ENCODE measurements around the gene ANAPC16. TPM values are rescaled to one million over a fixed set of nuclear protein-coding genes. Genes with fewer than 3 reads are reported as not detected.

Gene ANAPC16
- total RNA-seq, 6 experiments from 2014 or later = 40.4 to 46.0 (median 40.7) TPM

GRCh38 chr10:72218325-72218724 is 2.5 kb downstream of the ANAPC16 start:
- no peak overlapping the region for H3K27ac Mint-ChIP-seq

GRCh38 chr10:72218726-72219125 is 2.9 kb downstream of the ANAPC16 start:
- Mint-ChIP-seq H3K27ac (no peak overlapping the region), H3K9me3 (no peaks in the 10 kb centered on the region), H3K4me1 (ENCODE audit: low read depth) (peaks cover 31% of the 10 kb centered on the region)

More at GRCh38 chr10:72218325-72218724, 2.5 kb downstream of the ANAPC16 start:
- Mint-ChIP-seq H3K9me3 (no peaks in the 10 kb centered on the region), H3K4me3 (no peak overlapping the region), H3K27me3 (ENCODE audit: insufficient read depth) (peaks cover 2% of the 10 kb centered on the region), H3K4me1 (ENCODE audit: low read depth) (peaks cover 28% of the 10 kb centered on the region), H3K36me3 (ENCODE audit: low read depth) (no peaks in the 10 kb centered on the region)
- DNase-seq = no peak
- TF ChIP-seq, protein P1, sequence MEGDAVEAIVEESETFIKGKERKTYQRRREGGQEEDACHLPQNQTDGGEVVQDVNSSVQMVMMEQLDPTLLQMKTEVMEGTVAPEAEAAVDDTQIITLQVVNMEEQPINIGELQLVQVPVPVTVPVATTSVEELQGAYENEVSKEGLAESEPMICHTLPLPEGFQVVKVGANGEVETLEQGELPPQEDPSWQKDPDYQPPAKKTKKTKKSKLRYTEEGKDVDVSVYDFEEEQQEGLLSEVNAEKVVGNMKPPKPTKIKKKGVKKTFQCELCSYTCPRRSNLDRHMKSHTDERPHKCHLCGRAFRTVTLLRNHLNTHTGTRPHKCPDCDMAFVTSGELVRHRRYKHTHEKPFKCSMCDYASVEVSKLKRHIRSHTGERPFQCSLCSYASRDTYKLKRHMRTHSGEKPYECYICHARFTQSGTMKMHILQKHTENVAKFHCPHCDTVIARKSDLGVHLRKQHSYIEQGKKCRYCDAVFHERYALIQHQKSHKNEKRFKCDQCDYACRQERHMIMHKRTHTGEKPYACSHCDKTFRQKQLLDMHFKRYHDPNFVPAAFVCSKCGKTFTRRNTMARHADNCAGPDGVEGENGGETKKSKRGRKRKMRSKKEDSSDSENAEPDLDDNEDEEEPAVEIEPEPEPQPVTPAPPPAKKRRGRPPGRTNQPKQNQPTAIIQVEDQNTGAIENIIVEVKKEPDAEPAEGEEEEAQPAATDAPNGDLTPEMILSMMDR (IDR thresholded peaks at IDR 0.05) = no peak

GRCh38 chr10:72219235-72219814 is 3.5 kb downstream of the ANAPC16 start:
- DNase-seq = no peak
- peaks cover 2% of the 10 kb centered on the region for H3K27me3 Mint-ChIP-seq (ENCODE audit: insufficient read depth)
- no peaks in the 10 kb centered on the region for H3K36me3 Mint-ChIP-seq (ENCODE audit: low read depth)
- peaks cover 31% of the 10 kb centered on the region for H3K4me1 Mint-ChIP-seq (ENCODE audit: low read depth)
- H3K4me3 Mint-ChIP-seq = no peak overlapping the region
- no peak overlapping the region for H3K27ac Mint-ChIP-seq
- no peaks in the 10 kb centered on the region for H3K9me3 Mint-ChIP-seq
- TF ChIP-seq, protein P1 (IDR thresholded peaks at IDR 0.05) = no peak

More at GRCh38 chr10:72218726-72219125, 2.9 kb downstream of the ANAPC16 start:
- Mint-ChIP-seq H3K36me3 (ENCODE audit: low read depth) (no peaks in the 10 kb centered on the region), H3K27me3 (ENCODE audit: insufficient read depth) (peaks cover 2% of the 10 kb centered on the region), H3K4me3 (no peak overlapping the region)
- TF ChIP-seq, protein P1 (IDR thresholded peaks at IDR 0.05) = no peak
- no peak for DNase-seq

DNA sequence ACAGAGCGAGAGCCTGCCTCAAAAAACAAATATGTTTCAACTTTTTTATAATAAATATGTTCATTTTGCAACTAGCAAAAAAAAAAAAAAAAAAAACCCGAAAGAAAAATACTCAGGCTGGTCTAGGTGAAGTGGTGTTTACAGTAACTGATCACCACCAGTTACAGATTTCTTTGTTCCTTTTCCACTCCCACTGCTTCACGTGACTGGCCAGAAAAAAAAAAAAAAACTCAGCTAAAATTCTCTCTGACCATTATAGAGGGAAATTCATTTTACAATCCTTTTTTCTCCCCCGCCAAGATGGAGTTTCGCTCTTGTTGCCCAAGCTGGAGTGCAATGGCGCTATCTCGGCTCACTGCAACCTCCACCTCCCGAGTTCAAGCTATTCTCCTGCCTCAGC is 4.8 kb downstream of the ANAPC16 start:
- no peak overlapping the region for H3K4me3 Mint-ChIP-seq
- TF ChIP-seq, protein P1 (IDR thresholded peaks at IDR 0.05) = no peak
- peaks cover 2% of the 10 kb centered on the region for H3K27me3 Mint-ChIP-seq (ENCODE audit: insufficient read depth)
- no peak for DNase-seq
- no peak overlapping the region for H3K27ac Mint-ChIP-seq
- no peaks in the 10 kb centered on the region for H3K36me3 Mint-ChIP-seq (ENCODE audit: low read depth)
- H3K4me1 Mint-ChIP-seq (ENCODE audit: low read depth) = peaks cover 25% of the 10 kb centered on the region
- H3K9me3 Mint-ChIP-seq = no peaks in the 10 kb centered on the region

DNA sequence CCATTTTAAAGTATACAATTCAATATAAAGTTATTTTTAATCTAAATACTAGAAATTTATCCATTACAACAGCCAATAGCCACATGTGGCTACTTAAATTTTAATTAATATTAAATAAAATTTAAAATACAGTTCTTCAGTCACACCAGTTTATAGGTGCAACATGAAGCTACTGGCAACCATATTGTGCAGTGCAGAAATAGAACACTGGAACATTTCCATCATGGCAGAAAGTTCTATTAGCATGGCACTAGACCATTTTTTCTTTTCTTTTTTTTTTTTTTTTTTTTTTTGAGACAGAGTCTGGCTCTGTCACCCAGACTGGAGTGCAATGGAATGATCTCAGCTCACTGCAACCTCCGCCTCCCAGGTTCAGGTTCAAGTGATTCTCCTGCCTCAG is 5.5 kb downstream of the ANAPC16 start:
- Mint-ChIP-seq H3K27ac (no peak overlapping the region), H3K4me3 (no peak overlapping the region), H3K4me1 (ENCODE audit: low read depth) (peaks cover 25% of the 10 kb centered on the region), H3K27me3 (ENCODE audit: insufficient read depth) (peaks cover 2% of the 10 kb centered on the region; the same call in 1 of the 2 replicates), H3K9me3 (no peaks in the 10 kb centered on the region), H3K36me3 (ENCODE audit: low read depth) (no peaks in the 10 kb centered on the region)
- no peak for DNase-seq
- TF ChIP-seq, protein P1 (IDR thresholded peaks at IDR 0.05) = no peak
